Kidney glomerular epithelial cell (primary cell): ENCODE measurements around the gene CCDC144A.
"Not testable (repeated sequence)": the region's sequence is repeated elsewhere in the genome, so short reads cannot be mapped to it uniquely, and the experiment has no call there.

ENCODE experiments used
- DNase-seq: peaks from one replicate; lab custom pipeline; 2025; lab: John Stamatoyannopoulos, UW

CCDC144A gene

GRCh38 chr17:16751224-16751923 is 61.3 kb downstream of the CCDC144A start:
- not testable (repeated sequence) for DNase-seq

- DNase-seq, result not testable (repeated sequence)
Measured at GRCh38 chr17:16751924-16752287, 61.9 kb downstream of the CCDC144A start.

GRCh38 chr17:16757520-16757919 is 67.5 kb downstream of the CCDC144A start:
- not testable (repeated sequence) for DNase-seq

GRCh38 chr17:16758177-16758576 is 68.1 kb downstream of the CCDC144A start:
- not testable (repeated sequence) for DNase-seq

- not testable (repeated sequence) for DNase-seq
Measured at GRCh38 chr17:16768290-16769175, 78.5 kb downstream of the CCDC144A start.

GRCh38 chr17:16772394-16773145 is 82.5 kb downstream of the CCDC144A start:
- DNase-seq, result not testable (repeated sequence)

- DNase-seq, result not testable (repeated sequence)
Measured at GRCh38 chr17:16773146-16773522, 83.1 kb downstream of the CCDC144A start.

GRCh38 chr17:16787851-16788250 is 97.8 kb downstream of the CCDC144A start:
- DNase-seq, result not testable (repeated sequence)

- DNase-seq, result not testable (repeated sequence)
Measured at GRCh38 chr17:16788889-16789536, 99.0 kb downstream of the CCDC144A start.

GRCh38 chr17:16789622-16790021 is 99.6 kb downstream of the CCDC144A start:
- not testable (repeated sequence) for DNase-seq

- not testable (repeated sequence) for DNase-seq
Measured at GRCh38 chr17:16790313-16790871, 100.4 kb downstream of the CCDC144A start.

GRCh38 chr17:16794215-16794614 is 104.2 kb downstream of the CCDC144A start:
- DNase-seq, result not testable (repeated sequence)

GRCh38 chr17:16795894-16796293 is 105.9 kb downstream of the CCDC144A start:
- DNase-seq, result not testable (repeated sequence)

- not testable (repeated sequence) for DNase-seq
Measured at GRCh38 chr17:16804851-16805250, 114.8 kb downstream of the CCDC144A start.

GRCh38 chr17:16806599-16806998 is 116.6 kb downstream of the CCDC144A start:
- not testable (repeated sequence) for DNase-seq

GRCh38 chr17:16807620-16808019 is 117.6 kb downstream of the CCDC144A start:
- DNase-seq, result not testable (repeated sequence)

GRCh38 chr17:16810236-16810635 is 120.2 kb downstream of the CCDC144A start:
- DNase-seq, result not testable (repeated sequence)

- DNase-seq, result peak; percentile 2
Measured at GRCh38 chr17:16812126-16812525, 122.1 kb downstream of the CCDC144A start.

GRCh38 chr17:16814439-16814838 is 124.4 kb downstream of the CCDC144A start:
- DNase-seq, result no peak

- no peak for DNase-seq
Measured at GRCh38 chr17:16817201-16817600, 127.2 kb downstream of the CCDC144A start.

- DNase-seq, result not testable (repeated sequence)
Measured at GRCh38 chr17:16817940-16818339, 127.9 kb downstream of the CCDC144A start.
